Medulla oblongata (tissue), 1 donor: Measurements from ENCODE around the gene IL10RA.
"Not testable (repeated sequence)": the region's sequence is repeated elsewhere in the genome, so short reads cannot be mapped to it uniquely, and the experiment has no call there.

Experiments
- DNase-seq: peaks from one replicate; pipeline ENCODE4 v3.0.0-alpha.2; 2015; ENCODE audit errors: extremely low spot score

Gene IL10RA

DNA sequence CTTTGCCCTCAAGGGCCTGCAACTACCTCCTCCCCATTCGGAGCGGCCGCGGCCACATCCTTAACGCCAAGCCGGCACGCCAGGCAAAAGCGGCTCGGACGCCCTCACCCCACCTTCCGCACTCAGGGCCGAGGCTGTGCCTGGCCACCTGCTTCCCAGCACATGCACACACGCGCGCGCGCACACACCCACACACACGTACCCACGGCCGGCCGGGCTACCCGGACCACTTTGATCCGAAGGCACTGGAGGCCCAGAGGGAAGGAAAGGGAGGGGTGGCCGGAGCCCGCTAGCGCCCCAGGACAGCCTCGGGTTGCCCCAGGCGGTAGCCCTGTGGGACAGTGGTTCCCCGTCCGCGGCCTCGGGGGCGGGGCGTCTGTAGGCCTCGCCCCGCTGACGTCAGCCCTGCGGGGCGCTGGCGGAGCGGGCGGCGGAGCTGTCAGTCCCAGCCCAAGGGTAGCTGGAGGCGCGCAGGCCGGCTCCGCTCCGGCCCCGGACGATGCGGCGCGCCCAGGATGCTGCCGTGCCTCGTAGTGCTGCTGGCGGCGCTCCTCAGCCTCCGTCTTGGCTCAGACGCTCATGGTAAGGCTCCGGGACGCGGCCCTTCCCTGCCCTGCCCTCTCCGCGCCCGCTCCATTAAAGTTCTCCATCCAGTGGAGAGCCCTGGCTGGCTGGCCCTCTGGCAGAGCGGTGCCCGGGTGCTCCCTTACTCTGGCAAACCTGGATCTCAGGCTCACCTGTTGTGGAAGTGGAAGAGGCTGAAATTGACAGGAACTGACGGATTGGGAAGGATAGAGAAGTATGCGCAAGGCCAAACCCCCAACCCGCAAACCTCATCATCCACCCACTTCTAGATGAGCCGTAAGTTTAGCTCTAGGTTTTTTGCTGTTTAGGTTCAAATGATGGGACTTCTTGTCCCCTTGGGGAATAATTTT is at the start of gene IL10RA:
Gene IL10RA (plus strand): TSS at position 442 of the 935 bp plus-strand sequence. CDS start 74 bp downstream, at position 516.
- peak; percentile 88 for DNase-seq

- no peak for DNase-seq
These were observed 49.2 kb upstream of the IL10RA start for GRCh38 chr11:117936973-117937372.

DNA sequence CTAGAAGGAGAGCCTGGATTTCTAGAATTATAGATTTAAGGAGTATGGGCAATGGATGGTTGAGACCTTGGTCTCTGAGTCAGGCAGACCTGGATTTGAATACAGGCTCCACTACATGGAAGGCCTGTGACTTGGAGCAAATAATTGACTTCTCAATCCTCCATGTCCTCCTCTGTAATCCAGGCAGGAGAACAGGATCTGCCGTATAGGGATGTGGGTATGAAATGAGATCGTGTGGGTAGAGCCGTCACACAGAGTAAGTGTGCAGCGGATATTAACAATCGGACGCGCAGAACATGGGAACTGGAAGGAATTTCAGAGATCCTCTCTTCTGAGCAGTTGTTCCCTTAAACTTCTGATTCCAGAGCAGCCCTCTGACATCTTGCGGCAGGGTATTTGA is 45.5 kb upstream of the IL10RA start:
- no peak for DNase-seq

DNA sequence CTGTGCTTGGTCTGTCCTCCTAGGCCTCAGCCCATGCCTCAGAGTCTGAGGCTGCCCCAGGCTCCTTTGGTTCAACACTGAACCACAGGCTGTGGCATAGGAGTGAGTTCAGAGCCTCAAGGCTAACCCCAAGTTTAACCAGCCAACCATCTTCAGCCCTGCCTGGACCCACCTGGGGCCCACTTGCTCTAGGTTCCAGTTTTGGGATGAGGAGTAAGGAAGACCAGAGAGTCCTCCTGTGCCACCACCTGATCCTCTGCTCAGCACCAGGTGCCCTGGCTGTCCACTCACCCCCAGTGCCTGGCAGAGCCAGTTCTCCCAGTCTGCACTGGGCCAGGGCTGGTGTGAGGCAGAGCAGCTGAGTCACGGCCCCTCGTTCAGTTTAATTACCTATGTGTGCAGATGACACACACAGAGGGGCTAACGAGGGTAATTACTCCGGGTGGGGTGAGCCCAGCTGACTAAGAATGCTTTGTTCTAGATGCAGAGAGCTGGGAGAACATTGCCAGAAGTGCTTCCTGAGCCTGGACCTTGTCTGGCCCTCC is 45.0 kb upstream of the IL10RA start:
- DNase-seq: no peak

- no peak for DNase-seq
These were observed 44.1 kb upstream of the IL10RA start for GRCh38 chr11:117941976-117942654.

- DNase-seq: no peak
These were observed 41.6 kb upstream of the IL10RA start for GRCh38 chr11:117944554-117944953.

- DNase-seq: no peak
These were observed 41.0 kb upstream of the IL10RA start for GRCh38 chr11:117945047-117945810.

- DNase-seq: no peak
These were observed 39.9 kb upstream of the IL10RA start for GRCh38 chr11:117946156-117946841.

- DNase-seq: peak; percentile 92
These were observed 39.2 kb upstream of the IL10RA start for GRCh38 chr11:117946842-117947526.

DNA sequence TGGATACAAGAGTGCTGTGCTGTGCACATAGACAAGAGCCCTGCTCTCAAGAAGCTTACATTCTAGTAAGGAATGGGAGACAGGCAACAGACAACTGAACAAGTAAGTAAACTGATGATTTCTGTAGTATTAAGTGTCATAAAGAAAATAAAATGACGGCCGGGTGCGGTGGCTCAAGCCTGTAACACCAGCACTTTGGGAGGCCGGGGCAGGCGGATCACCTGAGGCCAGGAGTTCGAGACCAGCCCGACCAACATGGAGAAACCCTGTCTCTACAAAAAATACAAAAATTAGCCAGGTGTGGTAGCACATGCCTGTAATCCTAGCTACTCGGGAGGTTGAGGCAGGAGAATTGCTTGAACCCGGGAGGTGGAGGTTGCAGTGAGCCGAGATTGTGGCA is 38.4 kb upstream of the IL10RA start:
- DNase-seq: not testable (repeated sequence)

GRCh38 chr11:117948466-117948865 is 37.7 kb upstream of the IL10RA start:
- DNase-seq: not testable (repeated sequence)

DNA sequence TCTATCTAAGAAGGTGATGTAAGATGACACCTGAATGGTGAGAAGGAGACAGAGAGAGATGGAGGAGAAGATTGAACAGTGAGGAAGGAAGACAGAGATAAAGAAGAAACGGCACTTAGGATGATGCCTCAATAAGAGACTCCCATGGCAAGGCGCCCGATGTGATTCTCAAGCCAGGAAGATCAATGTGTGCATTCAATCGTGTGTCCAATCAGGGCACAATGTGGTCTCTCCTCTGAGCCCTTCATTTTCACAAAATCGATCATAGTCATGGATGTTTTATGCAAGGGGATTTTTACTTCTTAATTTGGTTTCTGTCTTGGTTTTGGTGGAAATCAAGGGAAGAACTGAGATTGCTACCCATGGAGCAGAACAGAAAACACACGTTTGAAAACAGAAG is 37.1 kb upstream of the IL10RA start:
- DNase-seq: no peak

GRCh38 chr11:117950301-117950700 is 35.9 kb upstream of the IL10RA start:
- no peak for DNase-seq

GRCh38 chr11:117950993-117951961 is 34.9 kb upstream of the IL10RA start:
- no peak for DNase-seq

GRCh38 chr11:117953024-117953671 is 33.0 kb upstream of the IL10RA start:
- no peak for DNase-seq

DNA sequence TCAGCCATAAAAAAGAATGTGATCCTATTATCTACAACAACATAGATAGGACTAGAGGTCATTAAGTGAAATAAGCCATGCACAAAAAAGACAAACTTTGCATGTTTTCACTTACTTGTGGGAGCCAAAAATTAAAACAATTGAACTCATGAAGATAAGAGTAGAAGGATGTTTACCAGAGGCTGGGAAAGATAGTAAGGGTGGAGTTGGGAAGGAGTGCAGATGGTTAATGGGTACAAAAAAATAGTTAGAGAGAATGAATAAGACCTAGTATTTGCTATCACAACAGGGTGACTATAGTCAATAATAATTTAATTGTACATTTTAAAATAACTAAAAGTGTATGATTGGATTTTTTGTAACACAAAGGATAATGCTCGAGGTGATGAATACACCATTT is 27.2 kb upstream of the IL10RA start:
- DNase-seq: no peak

DNA sequence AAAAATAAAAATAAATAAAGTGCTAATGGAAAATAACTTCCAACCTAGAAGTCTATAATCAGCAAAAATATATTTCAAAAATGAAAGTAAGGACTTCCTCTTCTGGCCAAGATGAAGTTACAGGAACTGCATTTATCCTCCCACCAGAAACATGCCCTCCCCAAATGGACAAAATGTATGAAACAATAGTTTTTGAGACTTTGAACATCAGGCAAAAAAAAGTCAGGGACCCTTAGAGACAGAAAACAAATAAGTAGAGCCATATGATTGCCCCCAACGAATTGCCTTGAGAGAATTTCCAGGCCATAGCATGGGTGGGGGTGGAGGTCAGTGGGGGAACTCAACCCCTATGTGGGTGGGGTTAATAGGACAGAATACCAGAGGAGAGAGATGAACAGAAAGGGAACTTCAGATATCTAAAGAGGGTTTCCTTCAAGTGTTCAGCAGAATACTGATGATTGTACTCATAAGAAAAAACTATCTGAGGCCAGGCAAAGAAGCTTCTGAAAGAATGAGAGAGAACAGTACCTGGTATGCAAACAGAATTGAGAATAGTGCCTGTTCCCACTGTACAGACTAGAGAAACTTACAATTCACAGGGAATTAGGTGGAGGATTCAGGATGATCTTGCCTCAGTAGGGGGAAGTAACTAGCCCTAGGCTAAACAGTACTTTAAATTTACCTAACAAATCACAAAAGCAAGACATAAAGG is 26.6 kb upstream of the IL10RA start:
- no peak for DNase-seq

DNA sequence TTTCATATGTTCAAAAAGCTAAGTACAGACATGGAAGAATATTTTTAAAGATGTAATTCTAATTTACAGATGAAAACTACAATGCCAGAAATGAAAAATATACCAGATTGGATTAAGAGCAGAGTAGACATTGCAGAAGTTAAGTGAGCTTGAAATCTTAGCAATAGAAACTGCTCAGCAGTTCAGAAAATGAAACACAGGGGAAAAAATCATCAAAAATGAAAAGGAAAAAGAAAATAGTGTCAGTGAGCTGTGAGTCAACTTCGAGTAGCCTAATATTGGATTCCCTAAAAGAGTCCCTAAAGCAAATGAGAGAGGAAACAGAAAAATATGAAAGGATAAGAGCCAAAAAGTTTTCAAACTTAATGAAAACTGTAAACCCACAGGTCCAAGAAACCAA is 25.8 kb upstream of the IL10RA start:
- no peak for DNase-seq
